ENCODE measurements around the gene PARVG. TPM values are rescaled to one million over a fixed set of nuclear protein-coding genes. Genes with fewer than 3 reads are reported as not detected.

The PARVG gene
- total and polyA plus RNA-seq, 2 of the 8 experiments (the other 6 are each of a cell fraction or from before 2014, with no cell fraction given) = 0.37 to 1.5 TPM

GRCh38 chr22:44137415-44137814, 43.3 kb upstream of the PARVG start (continued):
- TF ChIP-seq E2F6 (IDR thresholded peaks at IDR 0.05) (no peak), JUN (IDR thresholded peaks at IDR 0.05; ENCODE audit: low read depth, low read length) (no peak)
